GM23338 (cell line): Measurements from ENCODE around the gene PDE3A. TPM values are rescaled to one million over a fixed set of nuclear protein-coding genes. Genes with fewer than 3 reads are reported as not detected.

Experiments used
- ATAC-seq: fragments of 200-7000 bp; cut with Tn5 transposase; 3 replicates; pipeline ENCODE4 v1.9.1; 2020
- DNase-seq: peaks from one replicate; pipeline ENCODE4 v3.0.0-alpha.2; 2015; ENCODE audit warnings: low spot score
- H2AFZ ChIP-seq: fragments of 200-600 bp; sonication (generic); 2 replicates; pipeline ENCODE4 v1.8.0; 2016; ENCODE audit warnings: antibody characterized with exemption, mild to moderate bottlenecking, moderate library complexity
- H3F3A ChIP-seq: fragments of 200-600 bp; sonication (generic); replicated peaks from 2 replicates; pipeline ENCODE4 v1.8.0; 2017; ENCODE audit warnings: antibody characterized with exemption, mixed run types, low read depth
- H3K27ac ChIP-seq: fragments of 200-600 bp; sonication (generic); 2 replicates; pipeline ENCODE4 v1.6.1; 2016; ENCODE audit warnings: low read depth
- H3K27me3 ChIP-seq: fragments of 200-600 bp; sonication (generic); 2 replicates; pipeline ENCODE4 v1.8.0; 2016; ENCODE audit warnings: mild to moderate bottlenecking, mixed run types, moderate library complexity; ENCODE audit not compliant: insufficient read depth
- H3K36me3 ChIP-seq: fragments of 200-600 bp; sonication (generic); 2 replicates; pipeline ENCODE4 v1.8.0; 2016; ENCODE audit warnings: mild to moderate bottlenecking; ENCODE audit not compliant: insufficient read depth
- H3K4me1 ChIP-seq: fragments of 200-600 bp; sonication (generic); 2 replicates; pipeline ENCODE4 v1.8.0; 2016; ENCODE audit warnings: mild to moderate bottlenecking, moderate library complexity; ENCODE audit not compliant: insufficient read depth
- H3K4me2 ChIP-seq: fragments of 200-600 bp; sonication (generic); 2 replicates; pipeline ENCODE4 v1.7.1; 2017; ENCODE audit warnings: mixed run types
- H3K4me3 ChIP-seq: fragments of 200-600 bp; sonication (generic); 2 replicates; pipeline ENCODE4 v1.6.1; 2016; ENCODE audit warnings: mixed run types
- H3K79me2 ChIP-seq: fragments of 200-600 bp; sonication (generic); replicated peaks from 2 replicates; pipeline ENCODE4 v1.8.0; 2017; ENCODE audit warnings: mild to moderate bottlenecking; ENCODE audit not compliant: insufficient read depth
- H3K9me2 ChIP-seq: fragments of 200-600 bp; sonication (generic); 2 replicates; pipeline ENCODE4 v1.8.0; 2017; ENCODE audit not compliant: insufficient read depth
- H4K20me1 ChIP-seq: fragments of 200-600 bp; sonication (generic); replicated peaks from 2 replicates; pipeline ENCODE4 v1.8.0; 2017; ENCODE audit warnings: mild to moderate bottlenecking; ENCODE audit not compliant: insufficient read depth
- H3K27ac Mint-ChIP-seq: 2 replicates; pipeline ENCODE4 v1.8.0; 2020; ENCODE audit warnings: inconsistent platforms, mild to moderate bottlenecking, moderate library complexity, mixed read lengths
- H3K27me3 Mint-ChIP-seq: 3 replicates; pipeline ENCODE4 v1.8.0; 2022; ENCODE audit warnings: low read depth, mild to moderate bottlenecking, moderate library complexity, mixed read lengths, inconsistent platforms; ENCODE audit not compliant: insufficient read depth, poor library complexity
- H3K36me3 Mint-ChIP-seq: 3 replicates; pipeline ENCODE4 v1.8.0; 2021; ENCODE audit warnings: low read depth, mild to moderate bottlenecking, inconsistent platforms, moderate library complexity, mixed read lengths
- H3K4me1 Mint-ChIP-seq: 3 replicates; pipeline ENCODE4 v1.8.0; 2020; ENCODE audit warnings: mild to moderate bottlenecking, inconsistent platforms, mixed read lengths
- H3K4me3 Mint-ChIP-seq: 3 replicates; pipeline ENCODE4 v1.8.0; 2021; ENCODE audit warnings: moderate library complexity, mild to moderate bottlenecking, inconsistent platforms, mixed read lengths
- H3K9me3 Mint-ChIP-seq: 3 replicates; pipeline ENCODE4 v1.8.0; 2020; ENCODE audit warnings: moderate library complexity, mild to moderate bottlenecking, inconsistent platforms, mixed read lengths
- CREB1 ChIP-seq: fragments of 250-450 bp; sonication (Bioruptor Pico); IDR thresholded peaks from 2 replicates; pipeline ENCODE4 v1.5.0; 2020; ENCODE audit warnings: low read depth, mild to moderate bottlenecking, moderate library complexity
- EZH2 ChIP-seq: fragments of 200-600 bp; sonication (generic); IDR thresholded peaks from one replicate; pipeline ENCODE4 v1.8.0; 2017; ENCODE audit warnings: antibody characterized with exemption, mild to moderate bottlenecking, low read depth; ENCODE audit not compliant: unreplicated experiment
- EZH2phosphoT487 ChIP-seq: fragments of 200-600 bp; sonication (generic); IDR thresholded peaks from one replicate; pipeline ENCODE4 v1.8.1; 2018; ENCODE audit warnings: antibody characterized with exemption; ENCODE audit not compliant: unreplicated experiment
- JUNB ChIP-seq: IDR thresholded peaks from one replicate; pipeline ENCODE4 v1.6.1; 2016; ENCODE audit warnings: antibody characterized with exemption; ENCODE audit not compliant: unreplicated experiment
- NANOG ChIP-seq: IDR thresholded peaks from 2 replicates; pipeline ENCODE4 v1.6.1; 2016; ENCODE audit warnings: antibody characterized with exemption, borderline replicate concordance
- POLR2AphosphoS5 ChIP-seq: IDR thresholded peaks from 2 replicates; pipeline ENCODE4 v1.6.1; 2016; ENCODE audit warnings: antibody characterized with exemption, low read depth
- STAT1 ChIP-seq: IDR thresholded peaks from one replicate; pipeline ENCODE4 v1.6.1; 2016; ENCODE audit warnings: antibody characterized with exemption; ENCODE audit not compliant: unreplicated experiment
- ZNF114 ChIP-seq: fragments of 250-450 bp; sonication (Bioruptor Pico); IDR thresholded peaks from 2 replicates; pipeline ENCODE4 v1.5.0; 2020; ENCODE audit warnings: mild to moderate bottlenecking, moderate library complexity
- ZNF331 ChIP-seq: fragments of 250-450 bp; sonication (Bioruptor Pico); IDR thresholded peaks from 2 replicates; pipeline ENCODE4 v1.5.0; 2020; ENCODE audit warnings: low read depth, mild to moderate bottlenecking, moderate library complexity
- polyA plus RNA-seq: library from polyadenylated mRNA; unstranded; fragments of >200 nt; fragmentation: Nextera tagmentation; extraction: Ambion mirVana; gene quantifications from 2 replicates; pipeline ENCODE4 v1.2.1, GENCODE V29; 2016
- total RNA-seq: library from RNA; depleted of rRNA; stranded (reverse); fragments of >200 nt; shearing (Covaris generic); gene quantifications from 2 replicates; pipeline ENCODE4 v1.2.3, GENCODE V29; 2014
- TF ChIP-seq, protein P1 (sequence below): fragments of 250-450 bp; sonication (Bioruptor Pico); IDR thresholded peaks from 2 replicates; pipeline ENCODE4 v1.5.0; 2020; ENCODE audit warnings: mild to moderate bottlenecking, moderate library complexity
- TF ChIP-seq, protein P2 (sequence below): IDR thresholded peaks from 2 replicates; pipeline ENCODE4 v1.6.1; 2016; ENCODE audit warnings: antibody characterized with exemption
- TF ChIP-seq, protein P3 (sequence below): IDR thresholded peaks from one replicate; pipeline ENCODE4 v1.6.1; 2018; ENCODE audit warnings: antibody characterized with exemption; ENCODE audit not compliant: unreplicated experiment

The PDE3A gene
- total and polyA plus RNA-seq, 2 experiments from 2014 or later, result 2.7 to 9.2 TPM

DNA sequence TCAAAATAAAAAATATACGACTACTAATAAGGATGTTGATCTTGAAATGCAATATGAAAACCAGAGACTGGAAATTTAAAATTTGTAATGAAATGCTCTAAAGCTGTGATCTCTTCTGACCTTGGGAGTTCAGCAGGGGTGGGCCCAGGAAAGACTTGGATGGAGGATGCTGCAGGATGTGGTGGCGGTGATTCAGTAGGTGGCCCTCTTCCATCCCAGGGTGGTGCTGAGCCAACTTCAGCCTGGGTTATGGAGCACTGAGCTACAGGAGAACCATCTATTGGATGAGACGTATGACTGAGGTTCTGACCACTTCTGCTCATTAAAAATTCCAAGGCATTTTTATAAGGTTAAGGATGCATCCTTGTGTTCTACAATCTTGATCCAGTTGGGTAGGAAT is 6.9 kb upstream of the PDE3A start (continued):
- TF ChIP-seq, protein P1, sequence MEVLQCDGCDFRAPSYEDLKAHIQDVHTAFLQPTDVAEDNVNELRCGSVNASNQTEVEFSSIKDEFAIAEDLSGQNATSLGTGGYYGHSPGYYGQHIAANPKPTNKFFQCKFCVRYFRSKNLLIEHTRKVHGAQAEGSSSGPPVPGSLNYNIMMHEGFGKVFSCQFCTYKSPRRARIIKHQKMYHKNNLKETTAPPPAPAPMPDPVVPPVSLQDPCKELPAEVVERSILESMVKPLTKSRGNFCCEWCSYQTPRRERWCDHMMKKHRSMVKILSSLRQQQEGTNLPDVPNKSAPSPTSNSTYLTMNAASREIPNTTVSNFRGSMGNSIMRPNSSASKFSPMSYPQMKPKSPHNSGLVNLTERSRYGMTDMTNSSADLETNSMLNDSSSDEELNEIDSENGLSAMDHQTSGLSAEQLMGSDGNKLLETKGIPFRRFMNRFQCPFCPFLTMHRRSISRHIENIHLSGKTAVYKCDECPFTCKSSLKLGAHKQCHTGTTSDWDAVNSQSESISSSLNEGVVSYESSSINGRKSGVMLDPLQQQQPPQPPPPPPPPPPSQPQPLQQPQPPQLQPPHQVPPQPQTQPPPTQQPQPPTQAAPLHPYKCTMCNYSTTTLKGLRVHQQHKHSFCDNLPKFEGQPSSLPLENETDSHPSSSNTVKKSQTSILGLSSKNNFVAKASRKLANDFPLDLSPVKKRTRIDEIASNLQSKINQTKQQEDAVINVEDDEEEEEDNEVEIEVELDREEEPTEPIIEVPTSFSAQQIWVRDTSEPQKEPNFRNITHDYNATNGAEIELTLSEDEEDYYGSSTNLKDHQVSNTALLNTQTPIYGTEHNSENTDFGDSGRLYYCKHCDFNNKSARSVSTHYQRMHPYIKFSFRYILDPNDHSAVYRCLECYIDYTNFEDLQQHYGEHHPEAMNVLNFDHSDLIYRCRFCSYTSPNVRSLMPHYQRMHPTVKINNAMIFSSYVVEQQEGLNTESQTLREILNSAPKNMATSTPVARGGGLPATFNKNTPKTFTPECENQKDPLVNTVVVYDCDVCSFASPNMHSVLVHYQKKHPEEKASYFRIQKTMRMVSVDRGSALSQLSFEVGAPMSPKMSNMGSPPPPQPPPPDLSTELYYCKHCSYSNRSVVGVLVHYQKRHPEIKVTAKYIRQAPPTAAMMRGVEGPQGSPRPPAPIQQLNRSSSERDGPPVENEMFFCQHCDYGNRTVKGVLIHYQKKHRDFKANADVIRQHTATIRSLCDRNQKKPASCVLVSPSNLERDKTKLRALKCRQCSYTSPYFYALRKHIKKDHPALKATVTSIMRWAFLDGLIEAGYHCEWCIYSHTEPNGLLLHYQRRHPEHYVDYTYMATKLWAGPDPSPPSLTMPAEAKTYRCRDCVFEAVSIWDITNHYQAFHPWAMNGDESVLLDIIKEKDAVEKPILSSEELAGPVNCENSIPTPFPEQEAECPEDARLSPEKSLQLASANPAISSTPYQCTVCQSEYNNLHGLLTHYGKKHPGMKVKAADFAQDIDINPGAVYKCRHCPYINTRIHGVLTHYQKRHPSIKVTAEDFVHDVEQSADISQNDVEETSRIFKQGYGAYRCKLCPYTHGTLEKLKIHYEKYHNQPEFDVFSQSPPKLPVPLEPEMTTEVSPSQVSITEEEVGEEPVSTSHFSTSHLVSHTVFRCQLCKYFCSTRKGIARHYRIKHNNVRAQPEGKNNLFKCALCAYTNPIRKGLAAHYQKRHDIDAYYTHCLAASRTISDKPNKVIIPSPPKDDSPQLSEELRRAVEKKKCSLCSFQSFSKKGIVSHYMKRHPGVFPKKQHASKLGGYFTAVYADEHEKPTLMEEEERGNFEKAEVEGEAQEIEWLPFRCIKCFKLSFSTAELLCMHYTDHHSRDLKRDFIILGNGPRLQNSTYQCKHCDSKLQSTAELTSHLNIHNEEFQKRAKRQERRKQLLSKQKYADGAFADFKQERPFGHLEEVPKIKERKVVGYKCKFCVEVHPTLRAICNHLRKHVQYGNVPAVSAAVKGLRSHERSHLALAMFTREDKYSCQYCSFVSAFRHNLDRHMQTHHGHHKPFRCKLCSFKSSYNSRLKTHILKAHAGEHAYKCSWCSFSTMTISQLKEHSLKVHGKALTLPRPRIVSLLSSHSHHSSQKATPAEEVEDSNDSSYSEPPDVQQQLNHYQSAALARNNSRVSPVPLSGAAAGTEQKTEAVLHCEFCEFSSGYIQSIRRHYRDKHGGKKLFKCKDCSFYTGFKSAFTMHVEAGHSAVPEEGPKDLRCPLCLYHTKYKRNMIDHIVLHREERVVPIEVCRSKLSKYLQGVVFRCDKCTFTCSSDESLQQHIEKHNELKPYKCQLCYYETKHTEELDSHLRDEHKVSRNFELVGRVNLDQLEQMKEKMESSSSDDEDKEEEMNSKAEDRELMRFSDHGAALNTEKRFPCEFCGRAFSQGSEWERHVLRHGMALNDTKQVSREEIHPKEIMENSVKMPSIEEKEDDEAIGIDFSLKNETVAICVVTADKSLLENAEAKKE (CRISPR knock-in tag), result no peak
- TF ChIP-seq, protein P2, sequence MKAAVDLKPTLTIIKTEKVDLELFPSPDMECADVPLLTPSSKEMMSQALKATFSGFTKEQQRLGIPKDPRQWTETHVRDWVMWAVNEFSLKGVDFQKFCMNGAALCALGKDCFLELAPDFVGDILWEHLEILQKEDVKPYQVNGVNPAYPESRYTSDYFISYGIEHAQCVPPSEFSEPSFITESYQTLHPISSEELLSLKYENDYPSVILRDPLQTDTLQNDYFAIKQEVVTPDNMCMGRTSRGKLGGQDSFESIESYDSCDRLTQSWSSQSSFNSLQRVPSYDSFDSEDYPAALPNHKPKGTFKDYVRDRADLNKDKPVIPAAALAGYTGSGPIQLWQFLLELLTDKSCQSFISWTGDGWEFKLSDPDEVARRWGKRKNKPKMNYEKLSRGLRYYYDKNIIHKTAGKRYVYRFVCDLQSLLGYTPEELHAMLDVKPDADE, result no peak
- no peak for TF ChIP-seq ZNF114
- no peak for TF ChIP-seq STAT1
- no peak for TF ChIP-seq ZNF331 (CRISPR knock-in tag)

DNA sequence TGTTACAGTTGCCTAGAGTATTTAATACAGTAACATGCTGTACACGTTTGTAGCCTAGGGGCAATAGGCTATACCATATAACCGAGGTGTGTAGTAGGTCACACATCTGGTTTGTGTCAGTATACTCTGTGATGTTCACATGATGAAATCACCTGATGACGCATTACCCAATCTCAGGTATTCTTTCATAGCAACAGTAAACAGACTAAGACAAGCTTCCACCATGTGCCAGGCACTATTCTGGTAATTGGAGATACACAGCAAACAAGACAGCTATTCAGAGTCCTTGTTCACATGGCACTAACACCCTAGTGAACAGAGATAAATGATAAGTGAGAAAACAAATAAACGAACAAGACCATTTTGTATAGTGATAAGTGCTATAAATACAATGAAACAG is 3.8 kb upstream of the PDE3A start:
- ATAC-seq, result no peak
- DNase-seq, result no peak
- H3K9me3 Mint-ChIP-seq, result no peaks in the 10 kb centered on the region
- no peak overlapping the region for H3K4me2 ChIP-seq
- H3K9me2 ChIP-seq, result 0 out of 2 replicates have a peak, but pooled peaks cover 4% of the 10 kb centered on the region
- H3K4me3 ChIP-seq, result no peak overlapping the region
- no peak overlapping the region for H3K27ac ChIP-seq
- no peaks in the 10 kb centered on the region for H3F3A ChIP-seq
- H3K4me3 Mint-ChIP-seq, result no peak overlapping the region
- H3K4me1 ChIP-seq, result 0 out of 2 replicates have a peak, but pooled peaks cover 2% of the 10 kb centered on the region
- no peak overlapping the region for H3K27ac Mint-ChIP-seq
- H4K20me1 ChIP-seq, result no peaks in the 10 kb centered on the region
- H3K36me3 Mint-ChIP-seq, result no peaks in the 10 kb centered on the region
- peaks cover 6% of the 10 kb centered on the region for H3K27me3 Mint-ChIP-seq
- H3K27me3 ChIP-seq, result peaks cover 14% of the 10 kb centered on the region
- H3K36me3 ChIP-seq, result no peaks in the 10 kb centered on the region
- H3K79me2 ChIP-seq, result no peaks in the 10 kb centered on the region
- H2AFZ ChIP-seq, result no peak overlapping the region
- peaks cover 5% of the 10 kb centered on the region; the same call in 2 of the 3 replicates for H3K4me1 Mint-ChIP-seq
- TF ChIP-seq ZNF114 (no peak), CREB1 (CRISPR knock-in tag) (no peak), NANOG (no peak), ZNF331 (CRISPR knock-in tag) (no peak), JUNB (no peak), STAT1 (no peak), POLR2AphosphoS5 (no peak), EZH2phosphoT487 (no peak), EZH2 (no peak)
- TF ChIP-seq, protein P2, result no peak
- TF ChIP-seq, protein P3, sequence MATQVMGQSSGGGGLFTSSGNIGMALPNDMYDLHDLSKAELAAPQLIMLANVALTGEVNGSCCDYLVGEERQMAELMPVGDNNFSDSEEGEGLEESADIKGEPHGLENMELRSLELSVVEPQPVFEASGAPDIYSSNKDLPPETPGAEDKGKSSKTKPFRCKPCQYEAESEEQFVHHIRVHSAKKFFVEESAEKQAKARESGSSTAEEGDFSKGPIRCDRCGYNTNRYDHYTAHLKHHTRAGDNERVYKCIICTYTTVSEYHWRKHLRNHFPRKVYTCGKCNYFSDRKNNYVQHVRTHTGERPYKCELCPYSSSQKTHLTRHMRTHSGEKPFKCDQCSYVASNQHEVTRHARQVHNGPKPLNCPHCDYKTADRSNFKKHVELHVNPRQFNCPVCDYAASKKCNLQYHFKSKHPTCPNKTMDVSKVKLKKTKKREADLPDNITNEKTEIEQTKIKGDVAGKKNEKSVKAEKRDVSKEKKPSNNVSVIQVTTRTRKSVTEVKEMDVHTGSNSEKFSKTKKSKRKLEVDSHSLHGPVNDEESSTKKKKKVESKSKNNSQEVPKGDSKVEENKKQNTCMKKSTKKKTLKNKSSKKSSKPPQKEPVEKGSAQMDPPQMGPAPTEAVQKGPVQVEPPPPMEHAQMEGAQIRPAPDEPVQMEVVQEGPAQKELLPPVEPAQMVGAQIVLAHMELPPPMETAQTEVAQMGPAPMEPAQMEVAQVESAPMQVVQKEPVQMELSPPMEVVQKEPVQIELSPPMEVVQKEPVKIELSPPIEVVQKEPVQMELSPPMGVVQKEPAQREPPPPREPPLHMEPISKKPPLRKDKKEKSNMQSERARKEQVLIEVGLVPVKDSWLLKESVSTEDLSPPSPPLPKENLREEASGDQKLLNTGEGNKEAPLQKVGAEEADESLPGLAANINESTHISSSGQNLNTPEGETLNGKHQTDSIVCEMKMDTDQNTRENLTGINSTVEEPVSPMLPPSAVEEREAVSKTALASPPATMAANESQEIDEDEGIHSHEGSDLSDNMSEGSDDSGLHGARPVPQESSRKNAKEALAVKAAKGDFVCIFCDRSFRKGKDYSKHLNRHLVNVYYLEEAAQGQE, result no peak
